GM21529 (cell line): Measurements from ENCODE around the gene AMPD1.

Experiments used
- ATAC-seq: cut with Tn5 transposase; IDR thresholded peaks from one replicate; pipeline ENCODE4 v1.9.1; 2021; ENCODE audit not compliant: unreplicated experiment

Gene AMPD1

DNA sequence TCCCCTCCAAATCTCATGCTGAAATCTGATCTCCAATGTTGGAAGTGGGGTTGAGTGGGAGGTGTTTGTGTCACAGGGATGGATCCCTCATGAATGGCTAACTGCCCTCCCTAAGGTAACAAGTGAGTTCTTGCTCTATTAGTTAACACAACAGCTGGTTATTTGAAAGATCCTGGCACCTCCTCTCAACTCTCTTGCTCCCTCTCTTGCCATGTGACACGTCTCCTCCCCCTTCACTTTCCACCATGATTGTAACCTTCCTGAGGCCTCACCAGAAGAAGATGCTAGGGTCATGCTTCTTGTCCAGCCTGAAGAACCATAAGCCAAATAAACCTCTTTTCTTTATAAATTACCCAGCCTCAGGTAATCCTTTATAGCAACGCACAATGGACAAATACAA, 54.0 kb downstream of the AMPD1 start:
- ATAC-seq: no peak

DNA sequence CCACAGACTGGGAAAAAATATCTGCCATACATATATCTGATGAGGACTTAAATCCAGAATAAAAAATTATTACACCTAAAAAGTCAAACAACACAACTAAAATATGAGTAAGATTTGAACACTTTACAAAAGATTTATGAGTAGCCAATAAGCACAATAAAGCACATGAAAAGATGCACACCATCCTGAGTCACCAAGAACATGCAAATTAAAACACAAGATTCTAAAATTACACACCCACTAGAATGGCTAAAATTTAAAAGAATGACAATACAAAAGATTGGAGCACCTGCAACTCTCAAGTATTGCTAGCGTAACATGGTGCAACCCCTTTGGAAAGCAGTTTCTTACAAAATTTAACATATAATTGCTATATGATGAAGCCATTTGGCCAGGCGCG, 56.4 kb downstream of the AMPD1 start:
- no peak for ATAC-seq

DNA sequence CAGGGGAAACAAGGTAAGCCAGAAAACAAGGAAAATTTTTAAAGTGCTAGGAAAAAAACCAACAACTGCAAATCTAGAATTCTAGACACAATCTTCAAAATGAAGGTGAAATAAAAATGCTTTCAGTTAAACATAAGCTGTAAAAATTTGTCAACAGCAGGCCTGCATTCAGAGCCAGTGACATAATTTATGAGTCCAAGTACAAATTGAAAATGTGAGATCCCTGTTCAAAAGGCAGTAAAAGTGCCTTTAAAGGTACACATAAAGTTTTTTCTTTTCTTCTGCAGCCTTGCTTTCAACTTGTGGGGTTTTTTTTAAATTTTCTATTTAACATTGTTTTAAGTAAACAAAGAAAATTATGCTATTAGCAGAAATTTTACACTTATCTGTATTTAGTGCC, 62.9 kb downstream of the AMPD1 start:
- ATAC-seq: no peak

DNA sequence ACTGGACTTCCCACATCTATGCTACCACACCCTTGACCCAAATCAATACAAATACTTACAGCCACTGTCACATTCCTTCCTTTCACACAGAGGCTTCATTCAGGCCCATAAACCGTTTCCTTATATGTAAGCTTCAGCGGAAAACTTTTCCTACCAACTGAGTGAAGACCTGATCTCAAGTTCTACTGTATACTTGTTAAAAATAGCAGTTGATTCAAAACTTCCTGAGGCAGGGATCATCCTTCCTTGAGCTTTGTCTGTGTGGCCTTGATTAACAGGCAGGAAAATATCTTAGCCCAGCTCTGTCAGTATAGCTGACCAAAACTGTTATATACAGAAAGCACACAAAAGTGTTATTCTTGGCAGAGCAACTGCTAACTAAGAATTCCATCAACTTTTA, 68.2 kb downstream of the AMPD1 start:
- no peak for ATAC-seq

DNA sequence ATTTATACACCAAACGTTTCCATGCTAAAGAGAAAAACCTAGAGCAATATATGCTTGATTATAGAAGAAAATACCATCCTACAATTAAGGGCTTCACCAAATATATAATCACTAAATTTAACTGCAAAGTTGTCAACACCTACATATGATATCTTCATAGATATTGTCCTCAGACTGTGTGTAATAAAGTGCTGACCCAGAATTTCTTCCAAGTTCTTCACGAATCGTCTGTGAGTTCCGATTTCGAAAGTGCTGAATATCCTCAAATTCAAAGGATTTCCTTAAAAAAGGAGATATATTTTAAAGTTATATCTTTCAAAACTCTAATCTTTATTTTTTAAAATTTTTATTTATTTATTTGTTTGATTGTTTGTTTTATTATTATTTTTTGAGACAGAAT, 72.0 kb downstream of the AMPD1 start:
- no peak for ATAC-seq
